IPS-15b (cell line): ENCODE results near the gene CYTH1.

Experiments used
- H3K27me3 ChIP-seq: one replicate; pipeline ENCODE4 v1.6.1; 2013; ENCODE audit warnings: low read length; ENCODE audit not compliant: control insufficient read depth, insufficient read depth
- H3K36me3 ChIP-seq: one replicate; pipeline ENCODE4 v1.6.1; 2013; ENCODE audit warnings: low read length; ENCODE audit not compliant: control insufficient read depth, insufficient read depth
- H3K4me1 ChIP-seq: one replicate; pipeline ENCODE4 v1.6.1; 2013; ENCODE audit warnings: mild to moderate bottlenecking, low read length; ENCODE audit not compliant: control insufficient read depth, insufficient read depth
- H3K4me3 ChIP-seq: one replicate; pipeline ENCODE4 v1.5.1; 2013; ENCODE audit warnings: low read depth, low read length
- H3K9ac ChIP-seq: one replicate; pipeline ENCODE4 v1.6.1; 2013; ENCODE audit warnings: low read depth, mild to moderate bottlenecking, low read length
- H3K9me3 ChIP-seq: one replicate; pipeline ENCODE4 v1.6.1; 2013; ENCODE audit warnings: mild to moderate bottlenecking, low read length; ENCODE audit not compliant: control insufficient read depth, insufficient read depth

The CYTH1 gene

DNA sequence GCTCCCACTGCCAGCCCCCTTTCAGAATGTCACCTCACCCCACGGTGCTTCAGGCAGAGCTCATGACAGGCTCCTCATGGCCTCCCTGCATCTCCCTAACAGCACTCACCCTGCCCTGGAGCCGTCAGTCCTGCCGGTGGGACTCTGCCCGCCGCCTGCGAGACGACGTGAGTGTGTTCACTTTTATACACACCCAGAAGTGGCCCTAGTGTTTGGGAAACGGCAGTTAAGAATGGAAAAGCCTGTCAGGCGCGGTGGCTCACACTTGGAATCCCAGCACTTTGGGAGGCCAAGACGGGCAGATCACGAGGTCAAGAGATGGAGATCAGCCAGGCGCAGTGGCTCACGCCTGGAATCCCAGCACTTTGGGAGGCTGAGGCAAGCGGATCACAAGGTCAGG lies 12.3 kb upstream of the CYTH1 start:
- H3K4me3 ChIP-seq = no peak overlapping the region
- H3K27me3 ChIP-seq = no peaks in the 10 kb centered on the region
- H3K9me3 ChIP-seq = no peaks in the 10 kb centered on the region
- H3K9ac ChIP-seq = no peak overlapping the region
- H3K4me1 ChIP-seq = no peaks in the 10 kb centered on the region
- peaks cover 47% of the 10 kb centered on the region for H3K36me3 ChIP-seq

DNA sequence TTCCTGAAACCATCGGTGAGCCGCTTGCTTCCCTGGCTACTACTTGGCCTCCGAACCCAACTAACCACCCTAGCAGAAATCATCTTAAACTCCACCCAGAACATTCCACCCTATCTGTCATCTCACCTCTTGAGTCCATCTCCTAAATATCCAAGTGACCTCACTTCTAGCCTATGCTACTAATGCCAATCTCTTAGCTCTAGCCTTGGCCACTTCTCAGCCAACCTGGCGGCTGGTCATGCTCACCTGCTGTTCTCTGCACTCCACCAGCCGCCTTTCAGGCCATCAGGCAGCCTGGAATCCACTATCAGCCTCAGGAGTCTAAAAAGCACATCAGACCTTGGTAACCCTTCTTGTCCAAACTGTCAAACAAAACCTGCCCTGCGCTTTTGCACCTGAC lies 11.9 kb upstream of the CYTH1 start:
- H3K36me3 ChIP-seq = peaks cover 42% of the 10 kb centered on the region
- H3K9ac ChIP-seq = no peak overlapping the region
- H3K27me3 ChIP-seq = no peaks in the 10 kb centered on the region
- no peaks in the 10 kb centered on the region for H3K4me1 ChIP-seq
- no peaks in the 10 kb centered on the region for H3K9me3 ChIP-seq
- H3K4me3 ChIP-seq = no peak overlapping the region

DNA sequence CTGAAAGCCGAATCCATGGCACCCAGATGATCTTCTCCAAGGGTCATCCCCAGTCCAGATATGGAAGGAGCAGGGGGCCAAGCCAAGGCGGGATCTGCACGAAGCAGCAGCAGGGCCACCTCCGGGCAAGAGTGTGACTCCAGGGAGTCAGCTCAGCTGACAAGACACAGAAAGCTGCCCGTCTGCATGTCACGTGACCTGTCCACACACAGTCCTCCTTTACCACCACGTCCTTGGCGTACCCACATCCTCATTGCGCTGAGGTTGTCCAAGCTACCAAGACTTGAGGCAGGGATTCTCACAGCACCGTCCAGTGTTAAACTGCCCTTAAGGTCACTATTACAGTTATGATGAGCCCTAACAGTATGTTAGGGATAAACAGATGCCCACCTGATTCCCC lies 11.3 kb upstream of the CYTH1 start:
- no peaks in the 10 kb centered on the region for H3K4me1 ChIP-seq

DNA sequence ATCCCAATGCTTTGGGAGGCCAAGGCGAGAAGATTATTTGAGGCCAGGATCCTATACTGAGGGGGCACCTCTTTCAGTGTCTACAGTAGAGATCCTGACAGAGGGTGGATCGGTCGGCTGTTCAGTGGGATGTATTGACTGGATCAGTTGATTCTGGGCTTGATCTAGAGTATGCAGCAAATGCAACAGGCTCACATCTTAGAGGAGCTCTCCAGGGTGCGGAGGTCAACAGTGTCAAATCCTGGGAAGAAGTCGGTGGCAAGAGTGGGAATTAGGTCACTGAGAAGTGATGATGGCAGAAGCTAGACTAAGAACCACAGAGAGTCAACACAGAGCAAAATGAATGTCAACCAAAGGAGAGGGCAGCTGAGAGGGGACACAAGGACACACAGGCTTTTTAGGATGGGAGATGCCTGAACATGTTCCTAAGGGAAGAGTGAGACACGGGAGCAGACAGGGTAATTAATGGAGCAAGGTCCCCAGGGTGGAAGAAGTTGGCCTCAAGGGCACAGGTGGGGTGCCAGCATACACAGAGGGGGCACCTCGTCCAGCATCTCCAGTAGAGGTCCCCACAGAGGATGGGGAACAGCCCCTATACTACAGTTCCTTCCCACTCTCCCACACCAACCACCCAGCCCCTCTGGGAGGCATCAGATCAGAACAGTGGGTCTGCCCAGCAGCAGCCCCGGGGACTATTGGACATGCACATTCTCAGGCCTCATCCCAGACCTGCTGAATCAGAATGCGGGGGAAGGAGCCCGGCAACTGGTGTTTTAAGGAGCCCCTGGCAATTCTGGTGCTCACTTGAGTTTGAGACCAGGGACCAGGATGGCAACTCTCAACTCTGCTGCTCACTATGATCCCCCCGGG lies 10.0 kb upstream of the CYTH1 start:
- no peaks in the 10 kb centered on the region for H3K9me3 ChIP-seq
- no peak overlapping the region for H3K4me3 ChIP-seq
- no peaks in the 10 kb centered on the region for H3K27me3 ChIP-seq
- peaks cover 28% of the 10 kb centered on the region for H3K36me3 ChIP-seq
- H3K4me1 ChIP-seq = no peaks in the 10 kb centered on the region
- no peak overlapping the region for H3K9ac ChIP-seq

More for the DNA sequence above, 11.3 kb upstream of the CYTH1 start:
- Histone ChIP-seq H3K9ac (no peak overlapping the region), H3K4me3 (no peak overlapping the region), H3K9me3 (no peaks in the 10 kb centered on the region), H3K27me3 (no peaks in the 10 kb centered on the region), H3K36me3 (peaks cover 41% of the 10 kb centered on the region)

DNA sequence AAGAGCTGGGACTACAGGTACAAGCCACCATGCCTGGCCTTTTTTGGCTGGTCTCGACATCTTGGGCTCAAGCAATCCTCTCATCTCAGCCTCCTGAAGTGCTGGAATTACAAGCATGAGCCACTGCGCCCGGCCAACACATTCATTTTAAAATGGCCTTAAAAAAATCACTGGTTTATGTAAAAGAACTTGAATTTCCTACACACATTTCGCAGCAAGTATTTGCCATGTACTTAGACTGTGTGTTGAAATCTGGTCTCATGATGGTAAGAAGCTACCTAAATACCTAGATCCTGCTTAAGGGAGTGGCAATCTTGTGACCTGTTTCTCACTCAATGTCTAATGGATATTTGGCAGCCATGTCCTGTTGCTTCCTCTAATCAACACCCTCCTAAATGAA lies 8.5 kb upstream of the CYTH1 start:
- Histone ChIP-seq H3K4me1 (no peaks in the 10 kb centered on the region), H3K9ac (no peak overlapping the region), H3K4me3 (no peak overlapping the region), H3K9me3 (no peaks in the 10 kb centered on the region), H3K36me3 (peaks cover 14% of the 10 kb centered on the region), H3K27me3 (no peaks in the 10 kb centered on the region)

DNA sequence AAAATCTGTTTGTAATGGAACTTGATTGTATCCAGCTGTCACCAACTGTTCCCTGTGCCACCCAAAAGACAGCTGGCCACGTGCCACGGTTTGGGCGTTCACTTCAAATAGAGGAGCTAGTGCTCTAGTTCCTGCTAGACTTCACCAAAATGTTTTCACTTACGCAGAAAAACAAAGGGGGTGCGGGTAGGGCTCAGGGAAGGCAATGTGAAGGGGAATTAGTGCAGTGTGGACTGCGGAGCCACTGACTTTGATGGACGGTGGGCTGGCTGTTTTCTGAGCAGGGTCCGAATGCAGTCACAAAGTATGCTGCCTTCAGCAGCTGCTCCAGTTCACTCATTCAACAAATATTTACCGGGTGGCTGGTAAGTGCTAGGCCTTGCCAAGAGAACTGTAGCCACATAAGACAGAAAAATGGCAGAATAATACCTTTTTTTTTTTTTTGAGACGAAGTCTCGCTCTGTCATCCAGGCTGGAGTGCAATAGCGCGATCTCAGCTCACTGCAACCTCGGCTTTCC lies 7.6 kb upstream of the CYTH1 start:
- Histone ChIP-seq H3K4me3 (no peak overlapping the region), H3K4me1 (peaks cover 2% of the 10 kb centered on the region), H3K36me3 (peaks cover 8% of the 10 kb centered on the region), H3K9ac (no peak overlapping the region), H3K9me3 (no peaks in the 10 kb centered on the region), H3K27me3 (no peaks in the 10 kb centered on the region)

DNA sequence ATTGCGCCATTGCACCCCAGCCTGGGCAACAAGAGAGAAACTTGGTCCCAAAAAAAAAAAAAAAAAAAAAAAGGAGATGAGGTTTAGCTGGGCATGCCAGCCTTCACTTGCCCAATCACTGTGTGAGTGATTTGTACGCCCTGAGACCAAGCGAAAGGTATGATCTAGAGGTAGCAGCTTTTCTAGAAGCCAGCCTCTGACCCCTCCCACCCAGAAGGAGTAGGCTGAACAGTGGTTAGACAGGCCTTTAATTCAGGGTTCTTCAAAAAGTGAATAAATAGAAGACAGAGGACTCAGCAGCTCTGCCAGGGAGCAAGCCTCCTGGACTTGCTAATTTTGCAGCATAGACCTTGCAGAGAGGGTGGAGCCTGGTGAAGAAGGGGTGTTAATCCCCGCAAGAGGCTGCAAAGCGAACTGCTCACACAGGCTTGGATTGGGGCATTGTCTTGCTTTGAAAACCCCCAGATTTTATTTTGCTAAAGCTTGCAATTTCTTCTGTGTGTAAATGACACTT lies 7.1 kb upstream of the CYTH1 start:
- no peak overlapping the region for H3K9ac ChIP-seq

DNA sequence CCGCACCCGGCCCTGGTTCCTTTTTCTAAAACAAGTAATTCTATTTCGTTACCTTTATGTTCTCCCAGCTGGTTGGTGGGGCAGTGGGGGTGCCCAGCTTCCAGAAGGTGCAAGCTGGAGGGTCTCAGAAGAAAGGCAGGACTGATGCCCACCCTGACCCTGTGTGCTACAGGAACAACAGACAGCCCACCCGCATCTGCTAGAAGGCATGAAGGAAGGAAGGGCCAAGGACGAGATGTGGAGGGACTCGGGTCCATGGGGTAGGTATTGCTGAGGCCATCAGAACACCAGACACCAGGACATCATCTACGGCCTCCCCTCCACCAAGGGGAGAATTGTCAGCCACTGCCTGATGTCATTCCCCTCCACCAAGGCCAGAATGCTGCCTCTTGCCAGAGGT lies 6.4 kb upstream of the CYTH1 start:
- no peaks in the 10 kb centered on the region for H3K9me3 ChIP-seq
- H3K4me3 ChIP-seq = no peak overlapping the region
- no peak overlapping the region for H3K9ac ChIP-seq
- peaks cover 2% of the 10 kb centered on the region for H3K4me1 ChIP-seq
- no peaks in the 10 kb centered on the region for H3K27me3 ChIP-seq
- H3K36me3 ChIP-seq = peaks cover 4% of the 10 kb centered on the region

More for the DNA sequence above, 7.1 kb upstream of the CYTH1 start:
- H3K36me3 ChIP-seq = peaks cover 4% of the 10 kb centered on the region
- no peaks in the 10 kb centered on the region for H3K9me3 ChIP-seq
- no peak overlapping the region for H3K4me3 ChIP-seq
- no peaks in the 10 kb centered on the region for H3K27me3 ChIP-seq
- H3K4me1 ChIP-seq = peaks cover 2% of the 10 kb centered on the region

DNA sequence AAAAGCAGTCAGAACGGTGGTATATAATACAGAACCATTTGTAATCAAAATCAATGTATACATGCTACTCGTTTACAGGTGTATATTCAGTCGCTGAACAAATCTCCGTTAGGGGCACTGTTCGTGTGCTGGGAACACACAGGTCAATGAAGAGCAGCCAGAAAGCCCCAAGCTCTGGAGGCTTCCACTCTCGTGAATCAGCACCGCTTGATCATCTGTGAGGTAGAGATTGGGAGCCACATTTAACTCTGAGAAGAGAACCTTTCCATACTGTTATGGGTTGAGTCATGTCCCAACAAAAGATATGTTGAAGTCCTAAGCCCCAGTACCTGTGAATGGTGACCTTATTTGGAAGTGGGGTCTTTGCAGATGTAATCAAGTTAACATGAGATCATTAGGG lies 5.4 kb upstream of the CYTH1 start:
- Histone ChIP-seq H3K36me3 (peaks cover 4% of the 10 kb centered on the region), H3K4me3 (no peak overlapping the region), H3K27me3 (no peaks in the 10 kb centered on the region), H3K9ac (no peak overlapping the region), H3K9me3 (no peaks in the 10 kb centered on the region), H3K4me1 (peaks cover 2% of the 10 kb centered on the region)

DNA sequence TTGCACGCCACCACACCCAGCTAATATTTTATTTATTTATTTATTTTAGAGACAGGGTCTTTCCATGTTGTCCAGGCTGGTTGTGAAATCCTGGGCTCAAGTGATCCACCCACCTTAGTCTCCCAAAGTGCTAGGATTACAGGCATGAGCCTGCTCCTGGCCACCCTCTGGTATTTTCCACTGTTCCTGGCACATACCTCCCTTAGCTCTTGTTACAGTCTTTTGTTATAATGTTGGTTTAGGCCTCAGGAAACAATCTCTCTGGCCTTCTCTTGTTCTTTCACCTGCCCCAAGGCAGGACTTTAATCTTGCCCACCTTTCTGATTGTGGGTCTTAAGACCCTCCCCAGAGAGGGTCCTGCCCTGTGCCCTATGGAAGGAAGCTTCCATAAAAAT lies 3.6 kb upstream of the CYTH1 start:
- peaks cover 2% of the 10 kb centered on the region for H3K27me3 ChIP-seq
- H3K36me3 ChIP-seq = peaks cover 4% of the 10 kb centered on the region
- no peak overlapping the region for H3K4me3 ChIP-seq
- H3K4me1 ChIP-seq = peaks cover 2% of the 10 kb centered on the region
- H3K9ac ChIP-seq = no peak overlapping the region
- no peaks in the 10 kb centered on the region for H3K9me3 ChIP-seq

DNA sequence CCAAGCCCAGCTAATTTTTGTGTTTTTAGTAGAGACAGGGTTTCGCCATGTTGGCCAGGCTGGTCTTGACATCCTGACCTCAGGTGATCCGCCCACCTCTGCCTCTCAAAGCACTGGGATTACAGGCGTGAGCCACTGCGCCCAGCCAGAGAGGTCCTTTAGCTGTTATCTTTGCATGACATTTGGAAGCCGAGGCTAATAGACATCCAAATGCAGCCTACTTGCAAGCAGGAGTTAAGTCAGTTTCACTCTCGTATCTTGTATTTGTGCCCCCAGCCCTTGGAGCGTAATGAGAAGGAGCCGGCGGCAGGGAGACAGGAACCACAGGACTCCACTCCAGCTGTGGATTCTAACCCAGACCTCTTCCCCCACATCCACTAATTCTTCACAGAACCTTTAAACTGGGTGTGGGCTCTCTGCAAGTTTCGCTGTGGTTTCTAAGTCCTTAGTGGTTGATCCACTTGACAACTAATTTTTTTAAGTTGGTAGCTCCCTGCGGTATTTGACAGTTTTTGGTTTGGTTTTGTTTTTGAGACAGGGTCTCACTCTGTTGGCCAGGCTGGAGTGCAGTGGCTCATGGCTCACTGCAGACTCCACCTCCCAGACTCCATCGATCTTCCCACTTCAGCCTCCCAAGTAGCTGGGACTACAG lies 3.1 kb upstream of the CYTH1 start:
- H3K36me3 ChIP-seq = peaks cover 4% of the 10 kb centered on the region
- H3K9ac ChIP-seq = no peak overlapping the region
- H3K4me3 ChIP-seq = no peak overlapping the region
- no peaks in the 10 kb centered on the region for H3K9me3 ChIP-seq
- H3K4me1 ChIP-seq = peaks cover 2% of the 10 kb centered on the region
- H3K27me3 ChIP-seq = peaks cover 2% of the 10 kb centered on the region

DNA sequence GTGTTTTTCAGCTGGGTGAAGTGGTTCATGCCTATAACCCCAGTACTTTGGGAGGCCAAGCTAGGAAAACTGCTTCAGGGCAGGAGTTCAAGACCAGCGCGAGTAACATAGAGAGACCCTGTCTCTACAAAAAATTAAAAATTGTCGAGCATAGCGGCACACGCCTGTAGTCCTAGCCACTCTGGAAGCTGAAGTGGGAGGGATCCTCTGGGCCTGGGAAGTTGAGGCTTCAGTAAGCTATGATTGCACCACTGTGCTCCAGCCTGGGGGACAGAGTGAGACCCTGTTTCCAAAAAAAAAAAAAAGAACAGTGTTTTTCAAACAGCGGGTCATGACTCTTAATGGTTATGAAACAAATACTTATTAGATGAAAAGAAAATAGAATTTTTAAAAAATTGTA lies 2.3 kb upstream of the CYTH1 start:
- Histone ChIP-seq H3K4me3 (no peak overlapping the region), H3K36me3 (peaks cover 4% of the 10 kb centered on the region), H3K4me1 (peaks cover 2% of the 10 kb centered on the region), H3K27me3 (peaks cover 2% of the 10 kb centered on the region), H3K9ac (no peak overlapping the region), H3K9me3 (no peaks in the 10 kb centered on the region)
